ENCODE results near the gene CLNK.

The CLNK gene

GRCh38 chr4:10722957-10723356 is 38.4 kb upstream of the CLNK start:
- no peaks in the 10 kb centered on the region for H3K36me3 ChIP-seq (ENCODE audit: insufficient read depth, low read length)
- no peak overlapping the region for H3K9ac ChIP-seq (ENCODE audit: low read length)
- no peaks in the 10 kb centered on the region for H3K27me3 ChIP-seq (ENCODE audit: control insufficient read depth in 1 of 2, insufficient read depth in 2 of 2, low read length in 2 of 2)
- no peaks in the 10 kb centered on the region for H3K9me3 ChIP-seq (ENCODE audit: low read length)
- H3K4me1 ChIP-seq (ENCODE audit: insufficient read depth, low read length): no peaks in the 10 kb centered on the region
- H3K4me3 ChIP-seq (ENCODE audit: low read depth in 1 of 2, low read length in 2 of 2): no peak overlapping the region
- no peak overlapping the region for H3K27ac ChIP-seq (ENCODE audit: low read depth, low read length)

GRCh38 chr4:10721616-10722015 is 37.0 kb upstream of the CLNK start:
- no peaks in the 10 kb centered on the region for H3K36me3 ChIP-seq (ENCODE audit: insufficient read depth, low read length)
- H3K4me3 ChIP-seq (ENCODE audit: low read depth in 1 of 2, low read length in 2 of 2): no peak overlapping the region
- no peak overlapping the region for H3K9ac ChIP-seq (ENCODE audit: low read length)
- no peaks in the 10 kb centered on the region for H3K4me1 ChIP-seq (ENCODE audit: insufficient read depth, low read length)
- H3K27ac ChIP-seq (ENCODE audit: low read depth, low read length): no peak overlapping the region
- no peaks in the 10 kb centered on the region for H3K9me3 ChIP-seq (ENCODE audit: low read length)
- H3K27me3 ChIP-seq (ENCODE audit: control insufficient read depth in 1 of 2, insufficient read depth in 2 of 2, low read length in 2 of 2): no peaks in the 10 kb centered on the region

GRCh38 chr4:10716163-10716562 is 31.6 kb upstream of the CLNK start:
- H3K27ac ChIP-seq (ENCODE audit: low read depth, low read length): no peak overlapping the region
- H3K9me3 ChIP-seq (ENCODE audit: low read length): no peaks in the 10 kb centered on the region
- no peaks in the 10 kb centered on the region for H3K27me3 ChIP-seq (ENCODE audit: control insufficient read depth in 1 of 2, insufficient read depth in 2 of 2, low read length in 2 of 2)
- H3K36me3 ChIP-seq (ENCODE audit: insufficient read depth, low read length): no peaks in the 10 kb centered on the region
- H3K4me3 ChIP-seq (ENCODE audit: low read depth in 1 of 2, low read length in 2 of 2): no peak overlapping the region
- H3K4me1 ChIP-seq (ENCODE audit: insufficient read depth, low read length): peaks cover 4% of the 10 kb centered on the region
- H3K9ac ChIP-seq (ENCODE audit: low read length): no peak overlapping the region

- Histone ChIP-seq H3K9ac (ENCODE audit: low read length) (no peak overlapping the region), H3K9me3 (ENCODE audit: low read length) (no peaks in the 10 kb centered on the region), H3K4me3 (ENCODE audit: low read depth in 1 of 2, low read length in 2 of 2) (no peak overlapping the region), H3K36me3 (ENCODE audit: insufficient read depth, low read length) (no peaks in the 10 kb centered on the region), H3K27ac (ENCODE audit: low read depth, low read length) (no peak overlapping the region), H3K4me1 (ENCODE audit: insufficient read depth, low read length) (peaks cover 4% of the 10 kb centered on the region), H3K27me3 (ENCODE audit: control insufficient read depth in 1 of 2, insufficient read depth in 2 of 2, low read length in 2 of 2) (no peaks in the 10 kb centered on the region)
Observed at GRCh38 chr4:10715696-10716095, 31.1 kb upstream of the CLNK start.

GRCh38 chr4:10715135-10715534 is 30.6 kb upstream of the CLNK start:
- Histone ChIP-seq H3K27ac (ENCODE audit: low read depth, low read length) (no peak overlapping the region), H3K4me3 (ENCODE audit: low read depth in 1 of 2, low read length in 2 of 2) (no peak overlapping the region), H3K36me3 (ENCODE audit: insufficient read depth, low read length) (no peaks in the 10 kb centered on the region), H3K9me3 (ENCODE audit: low read length) (no peaks in the 10 kb centered on the region), H3K9ac (ENCODE audit: low read length) (no peak overlapping the region), H3K27me3 (ENCODE audit: control insufficient read depth in 1 of 2, insufficient read depth in 2 of 2, low read length in 2 of 2) (no peaks in the 10 kb centered on the region), H3K4me1 (ENCODE audit: insufficient read depth, low read length) (peaks cover 4% of the 10 kb centered on the region)

GRCh38 chr4:10713591-10713990 is 29.0 kb upstream of the CLNK start:
- no peak overlapping the region for H3K4me3 ChIP-seq (ENCODE audit: low read depth in 1 of 2, low read length in 2 of 2)
- no peaks in the 10 kb centered on the region for H3K27me3 ChIP-seq (ENCODE audit: control insufficient read depth in 1 of 2, insufficient read depth in 2 of 2, low read length in 2 of 2)
- peaks cover 4% of the 10 kb centered on the region for H3K4me1 ChIP-seq (ENCODE audit: insufficient read depth, low read length)
- no peak overlapping the region for H3K9ac ChIP-seq (ENCODE audit: low read length)
- H3K9me3 ChIP-seq (ENCODE audit: low read length): no peaks in the 10 kb centered on the region
- no peak overlapping the region for H3K27ac ChIP-seq (ENCODE audit: low read depth, low read length)
- no peaks in the 10 kb centered on the region for H3K36me3 ChIP-seq (ENCODE audit: insufficient read depth, low read length)

- Histone ChIP-seq H3K27me3 (ENCODE audit: control insufficient read depth in 1 of 2, insufficient read depth in 2 of 2, low read length in 2 of 2) (no peaks in the 10 kb centered on the region), H3K4me1 (ENCODE audit: insufficient read depth, low read length) (no peaks in the 10 kb centered on the region), H3K9ac (ENCODE audit: low read length) (no peak overlapping the region), H3K27ac (ENCODE audit: low read depth, low read length) (no peak overlapping the region), H3K9me3 (ENCODE audit: low read length) (no peaks in the 10 kb centered on the region), H3K36me3 (ENCODE audit: insufficient read depth, low read length) (no peaks in the 10 kb centered on the region), H3K4me3 (ENCODE audit: low read depth in 1 of 2, low read length in 2 of 2) (no peak overlapping the region)
Observed at GRCh38 chr4:10706236-10706635, 21.7 kb upstream of the CLNK start.

- Histone ChIP-seq H3K4me3 (ENCODE audit: low read depth in 1 of 2, low read length in 2 of 2) (no peak overlapping the region), H3K4me1 (ENCODE audit: insufficient read depth, low read length) (no peaks in the 10 kb centered on the region), H3K27me3 (ENCODE audit: control insufficient read depth in 1 of 2, insufficient read depth in 2 of 2, low read length in 2 of 2) (no peaks in the 10 kb centered on the region), H3K27ac (ENCODE audit: low read depth, low read length) (no peak overlapping the region), H3K9me3 (ENCODE audit: low read length) (no peaks in the 10 kb centered on the region), H3K9ac (ENCODE audit: low read length) (no peak overlapping the region), H3K36me3 (ENCODE audit: insufficient read depth, low read length) (no peaks in the 10 kb centered on the region)
Observed at GRCh38 chr4:10704430-10704810, 19.9 kb upstream of the CLNK start.

- H3K27ac ChIP-seq (ENCODE audit: low read depth, low read length): no peak overlapping the region
- H3K9me3 ChIP-seq (ENCODE audit: low read length): no peaks in the 10 kb centered on the region
- H3K4me1 ChIP-seq (ENCODE audit: insufficient read depth, low read length): no peaks in the 10 kb centered on the region
- H3K4me3 ChIP-seq (ENCODE audit: low read depth in 1 of 2, low read length in 2 of 2): no peak overlapping the region
- no peak overlapping the region for H3K9ac ChIP-seq (ENCODE audit: low read length)
- no peaks in the 10 kb centered on the region for H3K36me3 ChIP-seq (ENCODE audit: insufficient read depth, low read length)
- H3K27me3 ChIP-seq (ENCODE audit: control insufficient read depth in 1 of 2, insufficient read depth in 2 of 2, low read length in 2 of 2): no peaks in the 10 kb centered on the region
Observed at GRCh38 chr4:10703766-10704429, 19.3 kb upstream of the CLNK start.

GRCh38 chr4:10703156-10703555 is 18.6 kb upstream of the CLNK start:
- no peaks in the 10 kb centered on the region for H3K9me3 ChIP-seq (ENCODE audit: low read length)
- no peak overlapping the region for H3K27ac ChIP-seq (ENCODE audit: low read depth, low read length)
- H3K4me3 ChIP-seq (ENCODE audit: low read depth in 1 of 2, low read length in 2 of 2): no peak overlapping the region
- H3K36me3 ChIP-seq (ENCODE audit: insufficient read depth, low read length): no peaks in the 10 kb centered on the region
- H3K27me3 ChIP-seq (ENCODE audit: control insufficient read depth in 1 of 2, insufficient read depth in 2 of 2, low read length in 2 of 2): no peaks in the 10 kb centered on the region
- H3K4me1 ChIP-seq (ENCODE audit: insufficient read depth, low read length): no peaks in the 10 kb centered on the region
- no peak overlapping the region for H3K9ac ChIP-seq (ENCODE audit: low read length)

- H3K9ac ChIP-seq (ENCODE audit: low read length): no peak overlapping the region
- no peak overlapping the region for H3K4me3 ChIP-seq (ENCODE audit: low read depth in 1 of 2, low read length in 2 of 2)
- H3K27ac ChIP-seq (ENCODE audit: low read depth, low read length): no peak overlapping the region
- H3K4me1 ChIP-seq (ENCODE audit: insufficient read depth, low read length): no peaks in the 10 kb centered on the region
- no peaks in the 10 kb centered on the region for H3K36me3 ChIP-seq (ENCODE audit: insufficient read depth, low read length)
- no peaks in the 10 kb centered on the region for H3K27me3 ChIP-seq (ENCODE audit: control insufficient read depth in 1 of 2, insufficient read depth in 2 of 2, low read length in 2 of 2)
- H3K9me3 ChIP-seq (ENCODE audit: low read length): no peaks in the 10 kb centered on the region
Observed at GRCh38 chr4:10701702-10702460, 17.3 kb upstream of the CLNK start.

- no peaks in the 10 kb centered on the region for H3K4me1 ChIP-seq (ENCODE audit: insufficient read depth, low read length)
- no peak overlapping the region for H3K9ac ChIP-seq (ENCODE audit: low read length)
- no peak overlapping the region for H3K4me3 ChIP-seq (ENCODE audit: low read depth in 1 of 2, low read length in 2 of 2)
- H3K27me3 ChIP-seq (ENCODE audit: control insufficient read depth in 1 of 2, insufficient read depth in 2 of 2, low read length in 2 of 2): no peaks in the 10 kb centered on the region
- no peaks in the 10 kb centered on the region for H3K9me3 ChIP-seq (ENCODE audit: low read length)
- H3K36me3 ChIP-seq (ENCODE audit: insufficient read depth, low read length): no peaks in the 10 kb centered on the region
- no peak overlapping the region for H3K27ac ChIP-seq (ENCODE audit: low read depth, low read length)
Observed at GRCh38 chr4:10701161-10701560, 16.6 kb upstream of the CLNK start.
